NT2/D1 (cell line): ENCODE data around the gene PLCB4.

Experiments
- SUZ12 ChIP-seq: IDR thresholded peaks from 2 replicates; pipeline ENCODE4 v1.6.1; 2011; ENCODE audit not compliant: insufficient read length, insufficient read depth; ENCODE audit errors: extremely low read depth
- YY1 ChIP-seq: IDR thresholded peaks from 2 replicates; pipeline ENCODE4 v1.6.1; 2011; ENCODE audit not compliant: insufficient read length, insufficient read depth
- ZNF274 ChIP-seq: IDR thresholded peaks from 2 replicates; pipeline ENCODE4 v1.6.1; 2011; ENCODE audit warnings: mild to moderate bottlenecking, low read depth, low read length

GRCh38 chr20:9024606-9025005 lies 44.3 kb upstream of the PLCB4 start:
- no peak for TF ChIP-seq YY1
- TF ChIP-seq ZNF274 = no peak
- TF ChIP-seq SUZ12 = no peak
